HG02623 (cell line): ENCODE results near the gene GDI1.
A peak's percentile ranks its signal among the peaks of the same experiment; 100 is the strongest.
"Not testable (repeated sequence)": the region's sequence is repeated elsewhere in the genome, so short reads cannot be mapped to it uniquely, and the experiment has no call there.

Experiments
- ATAC-seq: cut with Tn5 transposase; IDR thresholded peaks from one replicate; pipeline ENCODE4 v1.9.1; 2021; ENCODE audit warnings: moderate library complexity; ENCODE audit not compliant: unreplicated experiment

Gene GDI1

GRCh38 chrX:154436983-154437752, at the start of gene GDI1:
GDI1 (plus strand) TSS chrX:154437154; CDS start chrX:154437255, 101 bp downstream.
- ATAC-seq = peak; percentile 50

- ATAC-seq = peak; percentile 24
These were observed 48.9 kb upstream of the GDI1 start for GRCh38 chrX:154388094-154388493.

- ATAC-seq = not testable (repeated sequence)
These were observed 48.3 kb upstream of the GDI1 start for GRCh38 chrX:154388649-154389048.

- ATAC-seq = peak; percentile 72
These were observed 46.9 kb upstream of the GDI1 start for GRCh38 chrX:154389812-154390747.

- ATAC-seq = not testable (repeated sequence)
These were observed 40.6 kb upstream of the GDI1 start for GRCh38 chrX:154396363-154396762.

- peak; percentile 58 for ATAC-seq
These were observed 39.7 kb upstream of the GDI1 start for GRCh38 chrX:154396973-154397887.

- ATAC-seq = peak; percentile 62
These were observed 38.9 kb upstream of the GDI1 start, which contains the start of gene RPL10 for GRCh38 chrX:154397888-154398667. RPL10 (plus strand) TSS chrX:154398377; CDS start chrX:154398520, 143 bp downstream.

GRCh38 chrX:154398668-154399526, 38.1 kb upstream of the GDI1 start:
- no peak for ATAC-seq

GRCh38 chrX:154399527-154400368, 37.2 kb upstream of the GDI1 start:
- no peak for ATAC-seq

GRCh38 chrX:154400369-154400817, 36.6 kb upstream of the GDI1 start:
- ATAC-seq = not testable (repeated sequence)

- no peak for ATAC-seq
These were observed 35.7 kb upstream of the GDI1 start for GRCh38 chrX:154401045-154401799.

- no peak for ATAC-seq
These were observed 34.9 kb upstream of the GDI1 start for GRCh38 chrX:154401918-154402621.

- no peak for ATAC-seq
These were observed 34.3 kb upstream of the GDI1 start for GRCh38 chrX:154402622-154403127.

- no peak for ATAC-seq
These were observed 33.8 kb upstream of the GDI1 start for GRCh38 chrX:154403192-154403591.

- ATAC-seq = no peak
These were observed 33.1 kb upstream of the GDI1 start for GRCh38 chrX:154403858-154404257.

GRCh38 chrX:154404625-154405192, 32.2 kb upstream of the GDI1 start:
- no peak for ATAC-seq
